Neural progenitor cell (in vitro differentiated cells): ENCODE data around the gene TMEM14A. TPM values are rescaled to one million over a fixed set of nuclear protein-coding genes. Genes with fewer than 3 reads are reported as not detected.

Source experiments
- DNase-seq: peaks from one replicate; pipeline ENCODE4 v3.0.0-alpha.2; 2016; ENCODE audit warnings: low spot score
- H2AFZ ChIP-seq: fragments of 200-600 bp; sonication (generic); replicated peaks from 2 replicates; pipeline ENCODE4 v1.6.1; 2016; ENCODE audit warnings: antibody characterized with exemption
- H3F3A ChIP-seq: fragments of 200-600 bp; sonication (generic); 2 replicates; pipeline ENCODE4 v1.6.1; 2016; ENCODE audit warnings: antibody characterized with exemption, low read depth
- H3K27ac ChIP-seq: fragments of 200-600 bp; sonication (generic); 2 replicates; pipeline ENCODE4 v1.5.1; 2016; ENCODE audit warnings: mild to moderate bottlenecking
- H3K27me3 ChIP-seq: fragments of 200-600 bp; sonication (generic); 2 replicates; pipeline ENCODE4 v1.6.1; 2016; ENCODE audit warnings: mild to moderate bottlenecking, moderate library complexity
- H3K36me3 ChIP-seq: fragments of 200-600 bp; sonication (generic); 2 replicates; pipeline ENCODE4 v1.5.1; 2016
- H3K4me1 ChIP-seq: fragments of 200-600 bp; sonication (generic); 2 replicates; pipeline ENCODE4 v1.6.1; 2016; ENCODE audit warnings: mixed run types
- H3K4me2 ChIP-seq: fragments of 200-600 bp; sonication (generic); 2 replicates; pipeline ENCODE4 v1.6.1; 2016
- H3K4me3 ChIP-seq: fragments of 200-600 bp; sonication (generic); 2 replicates; pipeline ENCODE4 v1.5.1; 2016
- H3K79me2 ChIP-seq: fragments of 200-600 bp; sonication (generic); 2 replicates; pipeline ENCODE4 v1.6.1; 2016; ENCODE audit warnings: low read depth
- H3K9ac ChIP-seq: fragments of 200-600 bp; sonication (generic); 2 replicates; pipeline ENCODE4 v1.6.1; 2016
- H3K9me3 ChIP-seq: fragments of 200-600 bp; sonication (generic); 2 replicates; pipeline ENCODE4 v1.5.1; 2016; ENCODE audit warnings: low read depth
- H4K20me1 ChIP-seq: fragments of 200-600 bp; sonication (generic); 2 replicates; pipeline ENCODE4 v1.6.1; 2016; ENCODE audit warnings: low read depth
- H3K27ac Mint-ChIP-seq: 3 replicates; pipeline ENCODE4 v1.8.0; 2021; ENCODE audit warnings: mixed read lengths
- H3K27me3 Mint-ChIP-seq: 2 replicates; pipeline ENCODE4 v1.8.0; 2022; ENCODE audit warnings: low read depth, mild to moderate bottlenecking, inconsistent platforms, moderate library complexity, mixed read lengths; ENCODE audit not compliant: insufficient read depth
- H3K36me3 Mint-ChIP-seq: 3 replicates; pipeline ENCODE4 v1.8.0; 2021; ENCODE audit warnings: mixed read lengths
- H3K4me1 Mint-ChIP-seq: 3 replicates; pipeline ENCODE4 v1.8.0; 2021; ENCODE audit warnings: mixed read lengths
- H3K4me3 Mint-ChIP-seq: 3 replicates; pipeline ENCODE4 v1.8.0; 2021; ENCODE audit warnings: mild to moderate bottlenecking, moderate library complexity, mixed read lengths
- H3K9me3 Mint-ChIP-seq: 3 replicates; pipeline ENCODE4 v1.8.0; 2020; ENCODE audit warnings: mixed read lengths
- EZH2 ChIP-seq: fragments of 200-600 bp; sonication (generic); IDR thresholded peaks from 2 replicates; pipeline ENCODE4 v1.6.1; 2017; ENCODE audit warnings: antibody characterized with exemption, mild to moderate bottlenecking, moderate library complexity
- EZH2phosphoT487 ChIP-seq: fragments of 200-600 bp; sonication (generic); IDR thresholded peaks from 2 replicates; pipeline ENCODE4 v1.6.1; 2017; ENCODE audit warnings: antibody characterized with exemption
- total RNA-seq: library from RNA; depleted of rRNA; stranded (reverse); fragments of >200 nt; gene quantifications from 2 replicates; pipeline ENCODE4 v1.2.3, GENCODE V29; 2015; ENCODE audit warnings: low replicate concordance
- TF ChIP-seq, protein P1 (sequence below): fragments of 200-600 bp; sonication (generic); IDR thresholded peaks from 2 replicates; pipeline ENCODE4 v1.5.1; 2017; ENCODE audit warnings: antibody characterized with exemption, mild to moderate bottlenecking

The TMEM14A gene
- total RNA-seq, 1 donor from 2014 or later, result 33.7 TPM

DNA sequence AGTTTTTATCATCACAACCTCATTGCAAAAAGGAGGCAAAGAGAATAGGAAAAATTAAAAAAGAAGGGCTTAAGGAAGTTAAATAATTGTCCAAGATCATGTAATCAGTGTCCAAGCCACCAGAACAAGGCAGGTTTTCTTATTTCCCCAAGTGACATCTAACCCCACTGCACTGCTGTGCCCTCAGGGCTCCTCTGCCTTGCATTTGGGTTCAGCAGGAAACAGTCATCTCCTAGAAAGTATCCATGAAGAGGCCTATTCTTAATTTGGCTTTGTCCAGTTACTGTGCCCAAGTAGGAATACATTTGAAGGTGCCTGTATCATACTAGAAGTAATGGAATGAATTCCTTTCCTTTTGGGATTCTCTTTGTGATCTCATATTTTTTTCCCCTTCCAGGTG, 10.5 kb downstream of the TMEM14A start:
- Histone ChIP-seq H3K27me3 (no peaks in the 10 kb centered on the region), H3K4me2 (no peak overlapping the region), H3K9me3 (no peaks in the 10 kb centered on the region), H3K27ac (no peak overlapping the region), H3F3A (no peaks in the 10 kb centered on the region), H3K9ac (no peak overlapping the region), H4K20me1 (no peaks in the 10 kb centered on the region), H3K4me1 (no peaks in the 10 kb centered on the region), H3K4me3 (no peak overlapping the region), H3K36me3 (no peaks in the 10 kb centered on the region), H2AFZ (no peak overlapping the region), H3K79me2 (no peaks in the 10 kb centered on the region)
- TF ChIP-seq EZH2phosphoT487, result no peak
- TF ChIP-seq EZH2, result no peak
- TF ChIP-seq, protein P1, sequence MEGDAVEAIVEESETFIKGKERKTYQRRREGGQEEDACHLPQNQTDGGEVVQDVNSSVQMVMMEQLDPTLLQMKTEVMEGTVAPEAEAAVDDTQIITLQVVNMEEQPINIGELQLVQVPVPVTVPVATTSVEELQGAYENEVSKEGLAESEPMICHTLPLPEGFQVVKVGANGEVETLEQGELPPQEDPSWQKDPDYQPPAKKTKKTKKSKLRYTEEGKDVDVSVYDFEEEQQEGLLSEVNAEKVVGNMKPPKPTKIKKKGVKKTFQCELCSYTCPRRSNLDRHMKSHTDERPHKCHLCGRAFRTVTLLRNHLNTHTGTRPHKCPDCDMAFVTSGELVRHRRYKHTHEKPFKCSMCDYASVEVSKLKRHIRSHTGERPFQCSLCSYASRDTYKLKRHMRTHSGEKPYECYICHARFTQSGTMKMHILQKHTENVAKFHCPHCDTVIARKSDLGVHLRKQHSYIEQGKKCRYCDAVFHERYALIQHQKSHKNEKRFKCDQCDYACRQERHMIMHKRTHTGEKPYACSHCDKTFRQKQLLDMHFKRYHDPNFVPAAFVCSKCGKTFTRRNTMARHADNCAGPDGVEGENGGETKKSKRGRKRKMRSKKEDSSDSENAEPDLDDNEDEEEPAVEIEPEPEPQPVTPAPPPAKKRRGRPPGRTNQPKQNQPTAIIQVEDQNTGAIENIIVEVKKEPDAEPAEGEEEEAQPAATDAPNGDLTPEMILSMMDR, result no peak
- H3K4me3 Mint-ChIP-seq, result no peak overlapping the region
- DNase-seq, result no peak
- no peaks in the 10 kb centered on the region for H3K4me1 Mint-ChIP-seq
- no peaks in the 10 kb centered on the region for H3K9me3 Mint-ChIP-seq
- no peak overlapping the region for H3K27ac Mint-ChIP-seq
- H3K36me3 Mint-ChIP-seq, result peaks cover 9% of the 10 kb centered on the region
- no peaks in the 10 kb centered on the region for H3K27me3 Mint-ChIP-seq

GRCh38 chr6:52686878-52687699, 16.2 kb downstream of the TMEM14A start:
- Histone ChIP-seq H3K27me3 (no peaks in the 10 kb centered on the region), H2AFZ (no peak overlapping the region), H3K9me3 (no peaks in the 10 kb centered on the region), H3K36me3 (no peaks in the 10 kb centered on the region), H3K27ac (no peak overlapping the region), H3K4me3 (no peak overlapping the region), H4K20me1 (no peaks in the 10 kb centered on the region), H3K4me2 (no peak overlapping the region), H3K9ac (no peak overlapping the region), H3K4me1 (no peaks in the 10 kb centered on the region), H3K79me2 (no peaks in the 10 kb centered on the region), H3F3A (no peaks in the 10 kb centered on the region)
- Mint-ChIP-seq H3K27me3 (no peaks in the 10 kb centered on the region), H3K4me3 (no peak overlapping the region), H3K9me3 (no peaks in the 10 kb centered on the region), H3K27ac (no peak overlapping the region), H3K4me1 (no peaks in the 10 kb centered on the region), H3K36me3 (peaks cover 3% of the 10 kb centered on the region)
- no peak for TF ChIP-seq EZH2
- TF ChIP-seq, protein P1, result no peak
- TF ChIP-seq EZH2phosphoT487, result no peak
- DNase-seq, result no peak

- Mint-ChIP-seq H3K27me3 (no peaks in the 10 kb centered on the region), H3K4me1 (no peaks in the 10 kb centered on the region), H3K4me3 (no peak overlapping the region), H3K27ac (no peak overlapping the region), H3K9me3 (no peaks in the 10 kb centered on the region), H3K36me3 (peaks cover 2% of the 10 kb centered on the region)
- no peak for TF ChIP-seq EZH2phosphoT487
- TF ChIP-seq, protein P1, result no peak
- TF ChIP-seq EZH2, result no peak
- Histone ChIP-seq H3K79me2 (no peaks in the 10 kb centered on the region), H3K4me1 (no peaks in the 10 kb centered on the region), H4K20me1 (no peaks in the 10 kb centered on the region), H3K27ac (no peak overlapping the region), H3K9ac (no peak overlapping the region), H3K27me3 (no peaks in the 10 kb centered on the region), H3K4me3 (no peak overlapping the region), H2AFZ (no peak overlapping the region), H3K4me2 (no peak overlapping the region), H3K36me3 (no peaks in the 10 kb centered on the region), H3K9me3 (no peaks in the 10 kb centered on the region), H3F3A (no peaks in the 10 kb centered on the region)
- DNase-seq, result no peak
Measured at GRCh38 chr6:52689857-52690256, 18.9 kb downstream of the TMEM14A start.
